GM19023 (cell line): Measurements from ENCODE around the gene PGRMC1.
"Not testable (repeated sequence)": the region's sequence is repeated elsewhere in the genome, so short reads cannot be mapped to it uniquely, and the experiment has no call there.

Experiments
- ATAC-seq: cut with Tn5 transposase; IDR thresholded peaks from one replicate; pipeline ENCODE4 v1.9.1; 2021; ENCODE audit warnings: mild to moderate bottlenecking, moderate library complexity; ENCODE audit not compliant: unreplicated experiment

Gene PGRMC1

DNA sequence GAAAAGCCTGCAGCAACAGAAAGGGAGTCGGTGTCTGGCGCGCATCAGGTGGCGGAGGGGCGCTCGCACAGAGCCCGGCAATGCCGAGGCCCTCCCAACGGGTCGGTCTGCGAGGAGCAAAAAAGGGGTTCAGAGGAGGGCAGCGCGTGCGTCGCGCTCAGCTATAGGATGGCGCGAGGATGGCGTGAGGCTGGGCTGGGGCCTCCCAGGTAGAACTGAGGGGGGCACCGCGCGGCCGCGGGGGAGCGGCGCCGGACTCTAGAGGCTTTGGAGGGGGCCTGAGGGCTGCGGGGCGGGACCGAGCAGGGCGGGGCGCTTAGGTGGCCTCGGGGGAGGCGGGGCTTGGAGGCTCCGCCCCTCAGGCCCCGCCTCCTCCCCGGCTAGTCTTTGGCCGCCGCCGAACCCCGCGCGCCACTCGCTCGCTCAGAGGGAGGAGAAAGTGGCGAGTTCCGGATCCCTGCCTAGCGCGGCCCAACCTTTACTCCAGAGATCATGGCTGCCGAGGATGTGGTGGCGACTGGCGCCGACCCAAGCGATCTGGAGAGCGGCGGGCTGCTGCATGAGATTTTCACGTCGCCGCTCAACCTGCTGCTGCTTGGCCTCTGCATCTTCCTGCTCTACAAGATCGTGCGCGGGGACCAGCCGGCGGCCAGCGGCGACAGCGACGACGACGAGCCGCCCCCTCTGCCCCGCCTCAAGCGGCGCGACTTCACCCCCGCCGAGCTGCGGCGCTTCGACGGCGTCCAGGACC lies at the start of gene PGRMC1:
TSS of gene PGRMC1 (plus strand) at position 414 of the 751 bp plus-strand sequence. CDS start at position 493, 79 bp downstream.
- ATAC-seq, result peak; percentile 93

DNA sequence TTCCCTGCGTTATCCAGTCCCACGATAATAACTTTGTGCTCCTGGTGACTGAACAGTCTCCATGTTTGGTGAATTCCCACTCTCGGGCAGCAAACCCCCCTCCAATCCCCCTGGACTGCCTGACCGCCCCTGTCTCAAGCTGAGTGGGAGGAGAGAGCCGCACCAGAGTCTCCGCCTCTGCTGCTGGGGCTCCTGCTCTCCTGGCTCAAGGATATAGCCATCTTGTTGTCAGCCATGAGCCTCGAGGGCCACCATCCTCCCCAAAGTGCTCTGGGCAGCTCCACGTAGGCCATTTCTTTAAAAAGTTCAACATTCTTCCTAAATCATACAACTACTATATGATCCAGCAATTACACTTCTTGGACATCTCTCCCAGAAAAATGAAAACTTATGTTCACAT lies 49.3 kb upstream of the PGRMC1 start:
- no peak for ATAC-seq

DNA sequence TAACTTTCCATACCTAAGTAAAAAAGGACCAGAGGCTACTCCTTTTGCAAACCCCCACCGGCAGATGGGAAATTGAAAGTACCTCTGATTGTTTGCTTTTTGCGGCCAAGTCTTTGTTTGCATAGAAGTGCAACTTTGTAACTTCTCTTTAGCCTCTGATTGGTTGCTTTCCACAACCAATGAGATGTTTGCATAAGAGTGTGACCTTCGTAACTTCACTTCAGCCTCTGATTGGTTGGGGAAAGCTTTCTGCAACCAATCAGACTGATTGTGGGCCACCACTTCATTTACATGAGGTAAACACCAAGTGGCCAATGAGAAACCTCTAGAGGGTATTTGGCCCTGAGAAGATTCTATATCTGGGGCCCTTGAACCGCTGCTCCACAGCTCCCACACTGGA lies 48.8 kb upstream of the PGRMC1 start:
- no peak for ATAC-seq

DNA sequence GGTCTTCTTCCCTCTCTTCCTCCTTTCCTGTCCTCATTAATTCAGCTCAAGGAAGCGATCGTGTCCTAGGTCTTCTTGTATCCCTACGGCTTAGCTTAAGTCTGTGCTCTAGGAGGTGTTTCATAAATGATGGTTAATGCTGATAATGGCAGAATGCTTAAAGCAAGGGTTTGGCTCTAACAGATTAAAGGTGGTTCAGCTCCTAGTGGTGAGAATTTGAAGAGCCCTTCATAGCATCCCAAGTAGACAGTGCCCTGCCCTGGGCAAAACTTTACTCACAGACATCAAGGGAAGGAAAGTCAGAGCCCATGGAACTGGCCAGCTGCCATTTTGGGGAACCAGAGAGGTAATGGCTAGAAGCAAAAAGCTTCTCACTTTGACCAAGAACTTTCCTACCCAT lies 47.0 kb upstream of the PGRMC1 start:
- ATAC-seq, result no peak

DNA sequence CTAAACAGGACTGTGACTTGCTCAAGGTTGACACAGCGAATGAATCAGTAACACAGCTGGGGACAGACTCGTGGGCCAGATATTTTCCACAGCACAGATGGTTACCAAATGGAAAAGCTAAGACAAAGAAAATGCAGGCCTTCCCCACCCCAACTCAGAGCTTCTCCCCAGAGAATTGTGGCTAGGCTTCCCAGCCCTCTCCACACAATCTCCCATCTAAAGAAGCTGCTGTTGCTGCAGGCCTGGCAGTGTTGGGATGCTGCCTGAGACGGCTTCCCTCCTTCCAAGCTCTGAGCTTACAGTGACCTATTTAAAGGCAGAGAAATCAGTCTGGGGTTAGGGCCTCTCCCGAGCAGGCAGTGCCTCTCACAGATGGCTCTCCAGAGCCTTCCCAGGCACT lies 46.5 kb upstream of the PGRMC1 start:
- ATAC-seq, result no peak

DNA sequence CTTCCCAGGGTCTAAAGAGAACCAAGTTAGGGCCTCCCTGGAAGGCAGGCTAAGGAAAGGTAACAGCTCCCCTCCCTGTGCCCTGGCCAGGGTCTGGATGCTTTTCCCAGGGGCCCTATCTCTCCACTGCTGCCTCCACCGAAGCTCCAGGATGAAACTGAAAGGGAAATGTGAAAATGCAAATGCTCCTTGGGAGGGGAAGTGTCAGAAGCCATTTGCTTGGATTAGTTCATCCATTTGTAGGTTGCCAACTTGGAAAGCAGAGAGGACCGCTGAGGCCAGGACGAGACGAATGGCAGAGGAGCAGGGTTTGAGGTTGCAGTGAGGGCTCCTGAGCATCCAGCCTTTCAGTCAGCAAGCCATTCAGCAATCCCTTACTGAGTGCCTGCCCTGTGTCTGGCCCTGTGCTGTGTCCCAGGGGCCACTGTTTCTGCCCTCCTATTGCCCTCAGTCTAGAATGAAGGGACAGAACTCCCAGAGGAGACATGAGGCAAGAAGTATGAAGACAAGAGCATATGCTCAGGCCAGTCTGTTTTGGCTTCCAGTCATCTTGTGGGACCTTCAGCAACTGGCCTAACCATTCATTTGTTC lies 45.9 kb upstream of the PGRMC1 start:
- ATAC-seq, result no peak

DNA sequence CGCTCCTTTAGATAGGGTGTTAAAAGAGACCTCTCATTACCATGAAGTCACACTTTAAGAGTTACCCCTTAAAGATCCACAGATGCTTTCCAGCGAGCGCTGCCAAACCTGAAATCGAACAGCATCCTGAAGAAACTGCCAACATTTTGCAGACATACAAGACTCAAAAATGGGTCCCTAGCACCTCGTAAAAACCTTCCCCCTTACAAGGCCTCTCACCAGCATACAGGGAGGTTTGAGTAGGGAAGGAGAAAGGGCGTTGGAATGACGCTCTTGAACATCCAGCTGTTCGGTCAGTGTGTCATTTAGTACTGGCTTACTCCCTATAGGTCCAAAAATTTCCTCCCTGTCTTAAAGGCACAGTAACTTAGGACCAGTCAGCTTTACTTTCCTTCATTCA lies 45.3 kb upstream of the PGRMC1 start:
- no peak for ATAC-seq

DNA sequence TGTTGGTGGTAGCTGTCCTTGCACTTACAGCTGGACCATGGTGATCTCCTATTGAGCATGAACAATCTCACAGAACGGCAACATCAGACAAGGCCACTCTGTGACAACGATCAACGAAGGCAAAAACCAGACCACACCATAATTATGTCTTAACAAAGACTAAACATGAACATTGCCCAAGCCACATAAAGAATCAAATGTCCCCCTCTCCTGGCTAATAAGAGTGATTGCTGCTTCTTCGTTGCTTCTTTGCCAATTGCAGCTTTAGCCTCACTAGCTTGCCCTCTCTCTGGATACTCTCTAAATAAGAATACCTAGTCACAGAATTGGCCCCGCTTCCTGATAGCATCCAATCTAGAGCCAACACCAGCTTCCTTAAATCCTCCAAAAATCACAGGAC lies 41.5 kb upstream of the PGRMC1 start:
- no peak for ATAC-seq

DNA sequence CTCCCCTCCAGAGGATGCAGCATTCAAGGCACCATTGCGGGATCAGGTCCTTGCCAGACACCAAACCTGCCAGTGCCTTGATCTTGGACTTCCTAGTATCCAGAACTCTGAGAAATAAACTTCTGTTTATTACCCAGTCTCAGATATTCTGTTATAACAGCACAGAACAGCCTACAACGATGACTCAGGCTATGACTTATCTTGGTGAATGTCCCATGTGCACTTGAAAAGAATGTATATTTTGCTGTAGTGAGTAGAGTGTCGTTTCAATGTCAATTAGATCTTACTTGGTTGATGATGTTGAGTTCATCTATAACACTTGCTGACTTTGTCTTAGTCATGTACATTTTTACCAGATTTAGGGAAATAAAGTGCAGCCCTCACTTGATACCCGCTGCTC lies 34.5 kb upstream of the PGRMC1 start:
- ATAC-seq, result no peak

DNA sequence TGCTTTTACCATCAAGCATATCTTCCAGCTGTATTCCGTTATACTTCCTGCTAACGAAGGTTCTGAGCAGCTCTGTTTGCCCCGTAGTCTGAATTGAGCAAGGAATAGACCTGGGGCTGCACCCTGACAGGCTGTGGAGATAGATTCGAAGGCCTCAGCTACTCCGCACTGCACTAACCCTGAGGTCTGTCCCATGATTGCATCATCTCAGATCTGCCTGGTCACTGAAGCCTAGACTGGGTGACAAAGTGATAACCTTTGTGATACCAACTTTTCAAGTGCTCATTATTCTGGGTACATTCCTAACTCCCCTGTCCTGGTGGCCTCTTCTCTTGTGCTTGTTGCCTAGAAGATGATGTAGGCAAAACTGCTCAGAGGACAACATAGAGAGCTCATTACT lies 29.9 kb upstream of the PGRMC1 start:
- ATAC-seq, result no peak

DNA sequence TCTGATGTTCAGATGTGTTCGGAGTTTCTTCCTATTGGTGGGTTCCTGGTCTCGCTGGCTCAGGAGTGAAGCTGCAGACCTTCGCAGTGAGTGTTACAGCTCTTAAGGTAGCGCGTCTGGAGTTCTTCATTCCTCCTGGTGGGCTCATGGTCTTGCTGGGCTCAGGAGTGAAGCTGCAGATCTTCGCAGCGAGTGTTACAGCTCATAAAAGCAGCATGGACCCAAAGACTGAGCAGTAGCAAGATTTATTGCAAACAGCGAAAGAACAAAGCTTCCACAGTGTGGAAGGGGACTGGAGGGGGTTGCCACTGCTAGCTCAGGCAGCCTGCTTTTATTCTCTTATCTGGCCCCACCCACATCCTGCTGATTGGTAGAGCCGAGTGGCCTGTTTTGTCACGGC lies 28.6 kb upstream of the PGRMC1 start:
- not testable (repeated sequence) for ATAC-seq

DNA sequence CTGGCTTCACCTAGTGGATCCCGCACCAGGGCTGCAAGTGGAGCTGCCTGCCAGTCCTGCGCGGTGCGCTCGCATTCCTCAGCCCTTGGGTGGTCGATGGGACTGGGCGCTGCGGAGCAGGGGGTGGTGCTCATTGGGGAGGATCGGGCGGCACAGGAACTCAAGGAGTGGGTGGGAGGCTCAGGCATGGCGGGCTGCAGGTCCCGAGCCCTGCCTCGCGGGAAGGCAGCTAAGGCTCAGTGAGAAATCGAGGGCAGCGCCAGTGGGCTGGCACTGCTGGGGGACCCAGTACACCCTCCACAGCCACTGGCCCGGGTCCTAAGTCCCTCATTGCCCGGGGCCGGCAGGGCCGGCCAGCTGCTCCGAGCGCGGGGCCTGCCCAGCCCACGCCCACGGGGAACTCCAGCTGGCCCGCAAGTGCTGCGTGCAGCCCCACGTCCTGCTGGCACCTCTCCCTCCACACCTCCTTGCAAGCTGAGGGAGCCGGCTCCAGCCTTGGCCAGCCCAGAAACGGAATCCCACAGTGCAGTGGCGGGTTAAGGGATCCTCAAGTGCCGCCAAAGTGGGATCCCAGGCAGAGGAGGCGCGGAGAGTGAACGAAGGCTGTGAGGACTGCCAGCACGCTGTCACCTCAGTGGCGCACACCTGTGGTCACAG lies 27.6 kb upstream of the PGRMC1 start:
- no peak for ATAC-seq

DNA sequence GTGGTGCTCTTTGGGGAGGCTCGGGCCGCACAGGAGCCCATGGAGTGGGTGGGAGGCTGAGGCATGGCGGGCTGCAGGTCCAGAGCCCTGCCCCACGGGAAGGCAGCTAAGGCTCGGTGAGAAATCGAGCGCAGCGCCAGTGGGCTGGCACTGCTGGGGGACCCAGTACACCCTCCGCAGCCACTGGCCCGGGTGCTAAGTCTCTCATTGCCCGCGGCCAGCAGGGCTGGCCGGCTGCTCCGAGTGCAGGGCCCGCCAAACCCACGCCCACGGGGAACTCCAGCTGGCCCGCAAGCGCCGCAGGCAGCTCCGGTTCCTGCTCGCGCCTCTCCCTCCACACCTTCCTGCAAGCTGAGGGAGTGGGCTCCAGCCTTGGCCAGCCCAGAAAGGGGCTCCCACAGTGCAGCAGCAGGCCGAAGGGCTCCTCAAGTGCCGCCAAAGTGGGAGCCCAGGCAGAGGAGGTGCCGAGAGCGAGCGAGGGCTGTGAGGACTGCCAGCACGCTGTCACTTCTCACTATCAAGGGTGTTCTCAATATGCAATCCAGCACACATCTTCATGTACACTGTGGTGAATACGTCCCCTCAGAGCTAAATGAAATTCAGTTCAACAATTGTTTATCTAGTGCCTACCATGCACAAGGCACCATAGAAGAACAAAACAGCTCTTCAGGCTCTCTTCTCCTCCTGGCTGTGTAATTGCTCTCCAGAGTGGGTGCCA lies 25.0 kb upstream of the PGRMC1 start:
- not testable (repeated sequence) for ATAC-seq

DNA sequence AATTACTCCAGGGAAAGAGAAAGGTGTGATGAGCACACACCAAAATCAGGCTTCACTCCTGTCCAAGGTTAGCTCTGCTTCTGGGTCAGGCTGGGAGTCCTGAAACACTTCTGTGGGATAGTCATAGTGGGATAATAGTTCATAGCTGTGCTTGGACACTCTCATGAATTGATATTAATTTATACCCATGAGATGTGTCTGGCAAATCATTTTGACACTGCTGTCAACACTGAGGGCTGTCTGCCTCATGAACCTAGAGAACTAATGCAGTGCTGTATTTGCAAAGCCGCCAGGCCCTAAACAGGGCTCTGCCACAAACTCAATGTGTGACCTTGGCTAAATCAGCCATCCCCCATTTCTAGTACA lies 24.5 kb upstream of the PGRMC1 start:
- ATAC-seq, result no peak

DNA sequence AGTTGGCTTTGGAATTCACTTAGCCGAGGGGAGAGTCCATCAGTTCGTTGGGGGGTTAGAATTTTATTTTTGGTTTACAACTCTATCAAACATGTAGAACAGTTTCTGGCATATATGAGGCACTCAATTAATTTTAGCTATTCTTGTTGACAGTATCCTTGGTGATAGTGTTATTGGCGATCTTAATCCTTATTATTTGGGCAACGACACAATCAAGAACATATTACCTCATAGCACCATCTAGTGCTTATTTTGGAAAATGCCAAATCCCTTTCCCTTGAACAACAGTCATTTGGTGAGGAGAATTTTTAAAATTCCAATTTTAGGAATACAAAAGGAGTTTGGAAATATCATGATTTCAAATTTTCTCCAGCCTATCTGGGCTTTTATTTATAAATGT lies 17.9 kb upstream of the PGRMC1 start:
- no peak for ATAC-seq

DNA sequence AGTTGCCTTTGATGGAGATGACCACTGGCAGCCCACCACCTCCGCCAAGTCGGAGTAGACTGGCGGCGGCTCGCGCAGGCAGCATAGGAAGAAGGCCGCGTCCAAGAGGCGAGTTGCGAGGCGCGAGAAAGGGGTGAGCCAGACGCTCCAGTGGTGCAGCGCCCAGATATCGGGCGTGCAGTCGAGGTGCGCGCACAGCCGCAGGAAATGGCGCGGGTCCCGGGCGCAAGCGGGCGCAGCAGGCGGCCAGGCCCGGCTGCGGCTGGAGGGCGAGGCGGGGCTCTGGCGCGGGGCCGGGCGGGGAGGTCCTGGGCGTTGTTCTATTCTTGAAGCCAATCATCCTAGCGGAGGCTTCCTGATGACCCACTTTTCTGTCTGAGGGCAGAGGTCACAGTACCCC lies 13.2 kb upstream of the PGRMC1 start:
- no peak for ATAC-seq

DNA sequence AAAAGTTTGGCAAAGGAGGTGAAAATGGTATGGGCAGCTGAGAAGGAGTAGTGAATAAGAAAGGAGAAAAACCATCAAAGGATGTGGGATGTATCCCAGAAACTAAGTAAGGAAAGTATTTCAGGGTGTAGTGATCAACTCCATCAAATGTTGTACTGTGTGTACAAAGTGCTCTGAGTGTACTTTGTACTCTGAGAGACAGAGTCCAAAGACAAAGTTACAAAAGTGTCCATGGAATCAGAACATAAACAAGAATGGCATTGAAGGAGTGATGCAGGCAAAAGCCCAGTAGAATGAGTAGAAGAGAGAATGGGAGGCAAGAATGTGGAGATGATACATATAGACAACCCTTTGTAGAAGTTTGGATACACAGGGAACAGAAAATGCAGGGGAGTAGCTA lies 12.3 kb upstream of the PGRMC1 start:
- ATAC-seq, result no peak

DNA sequence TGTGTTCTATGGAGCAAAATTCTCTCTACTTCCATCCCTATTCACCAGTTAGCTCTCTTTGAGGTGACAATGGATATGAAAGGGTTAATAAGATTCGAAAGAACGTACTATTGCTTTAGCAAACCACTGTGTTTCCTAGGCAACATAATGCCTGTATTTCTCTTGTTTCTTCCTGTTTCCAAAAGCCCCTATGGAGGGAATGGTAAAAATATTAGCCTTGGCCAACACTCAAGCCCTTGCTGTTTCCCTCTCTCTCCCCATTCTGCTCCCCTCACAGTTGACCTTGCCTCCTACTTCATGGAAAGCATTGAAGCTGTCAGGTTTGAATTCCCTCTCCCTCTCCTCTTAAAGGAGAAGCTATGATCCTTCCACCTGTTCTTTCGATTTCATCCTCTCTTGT lies 9.6 kb upstream of the PGRMC1 start:
- ATAC-seq, result no peak

DNA sequence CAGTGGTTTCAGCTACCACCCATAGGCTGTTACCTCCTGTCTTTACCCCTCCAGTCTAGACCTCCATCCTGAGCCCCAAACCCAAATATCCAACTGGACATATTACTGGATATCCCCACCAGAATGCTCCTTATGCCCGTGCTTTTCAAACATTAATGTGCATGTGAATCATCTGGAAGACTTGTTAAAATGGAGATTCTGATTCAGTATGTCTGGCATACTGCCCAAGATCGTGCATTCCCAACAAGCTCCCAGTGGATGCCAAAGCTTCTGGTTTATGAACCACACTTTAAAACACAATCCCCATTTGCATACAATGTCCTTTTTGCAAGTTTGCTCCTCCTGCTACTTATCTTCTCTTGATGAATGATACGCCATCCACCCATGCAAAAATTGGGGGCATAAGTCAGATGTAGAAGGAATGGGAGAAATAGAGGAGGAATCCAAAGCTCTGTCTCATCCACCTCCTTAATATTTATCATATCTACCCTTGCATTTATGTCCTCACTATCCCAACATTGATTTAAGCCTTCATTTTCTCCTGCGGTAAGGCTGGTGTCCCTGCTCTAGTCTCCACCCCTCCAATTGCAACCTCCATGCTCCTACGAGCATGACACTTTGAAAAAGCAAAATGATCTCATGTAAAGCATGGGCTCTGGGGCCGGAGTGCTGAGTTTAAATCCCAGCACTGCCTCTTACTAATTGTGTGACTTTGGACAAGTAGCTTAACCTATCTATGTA lies 7.4 kb upstream of the PGRMC1 start:
- no peak for ATAC-seq

DNA sequence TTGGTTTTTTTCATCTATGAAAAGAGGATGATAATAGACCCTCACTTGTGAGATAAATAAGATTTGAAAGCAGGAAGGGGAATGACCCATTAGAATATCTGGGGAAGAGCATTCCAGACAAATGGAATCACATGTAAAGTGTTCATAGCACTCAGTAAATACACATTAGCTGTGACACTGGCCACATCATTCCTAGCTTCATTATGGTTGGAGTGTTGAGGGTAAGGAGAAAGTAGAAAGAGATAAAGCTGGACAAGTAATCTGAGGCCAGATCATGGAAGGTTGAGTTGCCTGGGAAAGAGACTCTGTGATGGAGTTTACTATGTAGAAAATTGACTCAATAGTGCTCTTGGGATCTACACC lies 6.9 kb upstream of the PGRMC1 start:
- no peak for ATAC-seq

DNA sequence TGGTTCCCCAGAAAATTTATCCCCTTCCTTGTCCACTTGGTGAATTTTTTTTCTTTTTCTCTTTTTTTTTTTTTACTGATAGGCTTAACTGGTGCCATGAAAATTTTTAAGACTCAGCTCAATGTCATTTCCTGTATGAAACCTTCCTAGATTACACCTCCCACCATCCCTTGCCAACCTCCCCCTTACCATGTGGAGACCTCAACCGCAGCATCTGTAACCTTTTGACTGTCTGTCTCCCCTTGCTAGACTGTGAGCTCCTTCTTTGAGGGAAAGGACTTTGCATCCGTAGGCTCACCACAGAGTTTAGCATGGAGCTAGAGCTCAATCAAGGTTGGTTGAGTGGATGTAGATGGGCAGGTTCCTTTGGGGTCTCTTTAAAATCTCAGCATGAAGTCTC lies 5.2 kb upstream of the PGRMC1 start:
- ATAC-seq, result no peak
